B cell (primary cell): ENCODE results near the gene OR6C2.

Source experiments
- CTCF ChIP-seq: fragments of 200-600 bp; IDR thresholded peaks from one replicate; pipeline ENCODE4 v1.8.0; 2022; ENCODE audit warnings: antibody characterized with exemption, mild to moderate bottlenecking
- EZH2 ChIP-seq: IDR thresholded peaks from 2 replicates; pipeline ENCODE4 v1.6.1; 2012; ENCODE audit warnings: borderline replicate concordance, low read depth, mild to moderate bottlenecking, moderate library complexity, low read length; ENCODE audit not compliant: insufficient read depth, poor library complexity, severe bottlenecking

GRCh38 chr12:55416961-55417360 is 26.9 kb upstream of the OR6C2 start:
- TF ChIP-seq CTCF, result no peak
- no peak for TF ChIP-seq EZH2
